ENCODE data around the gene GNAZ. TPM values are rescaled to one million over a fixed set of nuclear protein-coding genes. Genes with fewer than 3 reads are reported as not detected.

GNAZ gene
- total and polyA plus RNA-seq, 3 donors from 2014 or later, result 13.7 to 20.2 (median 15.1) TPM

DNA sequence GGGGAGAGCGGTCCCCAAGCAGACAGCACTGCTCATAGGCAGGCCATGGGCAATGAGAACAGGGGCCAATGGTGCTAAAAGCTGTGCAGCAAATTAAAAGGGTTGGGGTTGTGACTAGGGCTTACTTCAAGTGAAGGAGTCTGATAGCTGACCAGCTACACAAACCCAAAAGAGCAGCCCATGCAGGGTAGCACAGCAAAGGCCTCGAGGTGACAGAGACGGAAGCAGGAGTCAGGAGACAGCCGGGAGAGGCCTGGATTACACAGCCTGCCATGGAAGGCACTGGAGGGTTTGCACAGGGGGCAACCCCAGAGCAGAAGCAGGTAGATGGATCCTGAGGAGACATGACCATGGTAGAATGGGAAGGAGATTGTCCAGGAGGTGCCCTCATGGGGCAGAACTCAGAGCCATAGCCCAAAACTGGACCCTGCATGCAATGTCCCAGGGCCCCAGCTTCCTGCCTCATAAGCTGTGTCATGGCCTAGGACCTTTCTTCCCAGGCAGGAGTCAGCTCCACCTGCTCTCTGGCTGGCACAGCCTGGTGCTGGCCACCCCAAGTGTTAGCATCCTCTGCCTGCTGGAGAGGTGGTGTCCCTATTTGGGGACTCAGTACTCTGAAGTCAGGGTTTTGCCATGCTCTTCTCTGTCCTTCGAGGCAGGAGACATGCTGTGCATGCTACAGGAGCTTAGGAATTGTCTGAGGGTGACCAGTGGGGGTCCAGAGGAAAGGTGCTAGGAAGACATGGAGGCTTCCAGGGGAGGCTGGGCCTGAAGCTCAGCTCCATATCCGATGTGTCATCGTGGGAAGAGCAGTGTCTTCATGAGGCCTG is 38.1 kb downstream of the GNAZ start:
- intact Hi-C loops (cut with DNase I; ENCODE audit: low total_unique reads), result no loop called here
- 97 to 99% methylated on average over 6 to 7 of the region's 7 CpGs for WGBS, 2 donors
- Histone ChIP-seq H3K27ac (no peak overlapping the region), H3K36me3 (ENCODE audit: low read depth, missing control alignments) (no peaks in the 10 kb centered on the region), H3K4me1 (no peaks in the 10 kb centered on the region), H3K27me3 (no peaks in the 10 kb centered on the region), H3K9me3 (no peaks in the 10 kb centered on the region), H3K4me3 (no peak overlapping the region)
- no peak for DNase-seq
- no peak for TF ChIP-seq POLR2A (IDR thresholded peaks at IDR 0.05)
- TF ChIP-seq, protein P1, sequence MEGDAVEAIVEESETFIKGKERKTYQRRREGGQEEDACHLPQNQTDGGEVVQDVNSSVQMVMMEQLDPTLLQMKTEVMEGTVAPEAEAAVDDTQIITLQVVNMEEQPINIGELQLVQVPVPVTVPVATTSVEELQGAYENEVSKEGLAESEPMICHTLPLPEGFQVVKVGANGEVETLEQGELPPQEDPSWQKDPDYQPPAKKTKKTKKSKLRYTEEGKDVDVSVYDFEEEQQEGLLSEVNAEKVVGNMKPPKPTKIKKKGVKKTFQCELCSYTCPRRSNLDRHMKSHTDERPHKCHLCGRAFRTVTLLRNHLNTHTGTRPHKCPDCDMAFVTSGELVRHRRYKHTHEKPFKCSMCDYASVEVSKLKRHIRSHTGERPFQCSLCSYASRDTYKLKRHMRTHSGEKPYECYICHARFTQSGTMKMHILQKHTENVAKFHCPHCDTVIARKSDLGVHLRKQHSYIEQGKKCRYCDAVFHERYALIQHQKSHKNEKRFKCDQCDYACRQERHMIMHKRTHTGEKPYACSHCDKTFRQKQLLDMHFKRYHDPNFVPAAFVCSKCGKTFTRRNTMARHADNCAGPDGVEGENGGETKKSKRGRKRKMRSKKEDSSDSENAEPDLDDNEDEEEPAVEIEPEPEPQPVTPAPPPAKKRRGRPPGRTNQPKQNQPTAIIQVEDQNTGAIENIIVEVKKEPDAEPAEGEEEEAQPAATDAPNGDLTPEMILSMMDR (IDR thresholded peaks at IDR 0.05), result no peak

DNA sequence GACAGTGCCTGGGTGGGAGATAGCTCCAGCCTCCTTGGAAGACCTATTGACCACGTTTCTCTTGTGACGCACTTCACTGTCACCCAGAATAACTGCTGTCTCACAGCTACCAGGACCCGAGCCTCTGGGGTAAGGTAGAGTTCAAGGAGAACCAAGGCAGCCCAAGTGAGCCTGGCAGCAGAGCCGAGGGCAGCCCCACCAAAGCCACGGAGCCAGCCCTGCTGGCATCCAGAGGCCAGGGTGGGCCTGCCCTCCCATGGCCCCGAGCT is 38.7 kb downstream of the GNAZ start:
- intact Hi-C loops (cut with DNase I; ENCODE audit: low total_unique reads), result no loop called here
- H3K4me1 ChIP-seq, result no peaks in the 10 kb centered on the region
- no peak for TF ChIP-seq POLR2A (IDR thresholded peaks at IDR 0.05)
- TF ChIP-seq, protein P1 (IDR thresholded peaks at IDR 0.05), result no peak
- no peaks in the 10 kb centered on the region for H3K9me3 ChIP-seq
- H3K27ac ChIP-seq, result no peak overlapping the region
- H3K4me3 ChIP-seq, result no peak overlapping the region
- DNase-seq, result no peak
- H3K36me3 ChIP-seq (ENCODE audit: low read depth, missing control alignments), result no peaks in the 10 kb centered on the region
- no peaks in the 10 kb centered on the region for H3K27me3 ChIP-seq
- 89 to 100% methylated on average over 5 to 6 of the region's 6 CpGs for WGBS, 2 donors

DNA sequence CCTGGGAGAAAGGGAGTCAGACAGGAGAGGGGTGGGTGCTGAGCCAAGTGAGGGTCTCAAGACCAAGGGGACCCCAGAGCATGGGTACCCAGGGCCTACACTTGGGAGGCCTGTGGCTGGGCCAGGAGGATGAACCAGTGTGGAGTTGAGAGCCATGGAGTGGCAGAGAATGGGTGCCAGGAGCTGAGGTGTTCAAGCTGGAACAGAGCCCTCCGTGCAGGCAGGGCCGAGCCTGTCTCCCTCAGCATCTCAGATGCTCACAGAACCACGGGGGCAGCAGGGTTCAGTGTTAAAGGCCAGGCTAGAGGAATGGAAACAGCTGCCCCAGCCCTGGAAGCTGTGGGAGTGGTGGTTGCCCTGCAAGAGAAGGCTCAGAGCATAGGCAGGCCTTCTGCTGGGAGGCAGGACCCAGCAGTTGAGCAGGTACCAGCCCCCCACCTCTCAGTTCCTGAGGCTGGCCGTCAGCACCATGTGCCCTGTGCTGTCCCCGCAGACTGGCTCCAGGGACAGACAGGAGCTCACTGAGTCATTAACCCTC is 39.2 kb downstream of the GNAZ start:
- WGBS, 2 donors, result 86 to 87% methylated on average over 5 of the region's 5 CpGs
- Histone ChIP-seq H3K9me3 (no peaks in the 10 kb centered on the region), H3K4me1 (no peaks in the 10 kb centered on the region), H3K4me3 (no peak overlapping the region), H3K27ac (no peak overlapping the region), H3K36me3 (ENCODE audit: low read depth, missing control alignments) (no peaks in the 10 kb centered on the region), H3K27me3 (no peaks in the 10 kb centered on the region)
- intact Hi-C loops (cut with DNase I; ENCODE audit: low total_unique reads), result no loop called here
- TF ChIP-seq POLR2A (IDR thresholded peaks at IDR 0.05), result no peak
- TF ChIP-seq, protein P1 (IDR thresholded peaks at IDR 0.05), result no peak
- no peak for DNase-seq

DNA sequence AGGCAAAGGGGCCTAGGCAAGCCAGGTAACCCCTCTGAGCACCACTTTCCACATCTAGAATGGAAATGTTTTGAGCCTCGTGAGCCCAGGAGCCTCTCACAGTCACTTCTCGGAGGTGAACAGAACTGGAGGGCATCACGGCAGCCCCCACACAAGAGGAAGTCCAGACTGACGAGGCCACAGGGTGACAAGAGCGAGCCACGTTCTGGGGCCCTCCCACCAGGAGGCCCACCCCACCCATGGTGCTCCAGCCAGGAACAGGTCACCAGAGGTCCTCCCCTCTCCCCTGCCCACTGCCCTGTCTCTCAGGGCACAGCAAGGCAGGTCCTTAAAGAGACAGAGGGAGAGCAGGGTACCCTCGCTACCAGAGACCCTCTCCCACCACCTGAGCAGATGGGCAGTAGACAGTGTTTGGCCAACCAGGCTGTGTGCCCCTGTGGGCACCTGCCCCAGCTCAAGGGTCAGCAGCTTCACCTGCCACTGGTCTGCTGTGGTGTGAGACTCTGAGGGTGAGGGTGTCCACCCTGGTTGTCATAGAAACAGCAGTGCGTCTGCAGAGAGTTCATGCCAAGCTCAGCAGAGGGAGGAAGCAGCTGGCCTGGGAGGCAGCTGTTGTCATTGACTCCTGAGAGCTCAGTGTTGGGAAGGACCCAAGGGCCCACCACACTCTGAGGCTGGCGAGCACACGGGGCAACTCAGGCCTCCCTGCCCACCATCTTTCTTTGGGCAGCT is 40.0 kb downstream of the GNAZ start:
- Histone ChIP-seq H3K36me3 (ENCODE audit: low read depth, missing control alignments) (no peaks in the 10 kb centered on the region), H3K9me3 (no peaks in the 10 kb centered on the region), H3K27ac (no peak overlapping the region), H3K4me1 (no peaks in the 10 kb centered on the region), H3K27me3 (no peaks in the 10 kb centered on the region), H3K4me3 (no peak overlapping the region)
- no peak for TF ChIP-seq POLR2A (IDR thresholded peaks at IDR 0.05)
- TF ChIP-seq, protein P1 (IDR thresholded peaks at IDR 0.05), result no peak
- no peak for DNase-seq
- intact Hi-C loops (cut with DNase I; ENCODE audit: low total_unique reads), result no loop called here
- WGBS, 2 donors, result 84 to 100% methylated on average over 1 to 10 of the region's 10 CpGs

All from testis (tissue), 3 donors.